H54 (cell line): ENCODE data around the gene PPIL6.

ENCODE experiments used
- DNase-seq: peaks from one replicate; pipeline ENCODE4 v3.0.0; 2011; ENCODE audit warnings: low spot score, mixed read lengths; ENCODE audit not compliant: insufficient read length
- FAIRE-seq: peaks from 3 replicates; lab custom pipeline; 2011; peaks lifted over from hg19 to GRCh38; lab: Jason Lieb, UNC
- POLR2A ChIP-seq: IDR thresholded peaks from 2 replicates; pipeline ENCODE4 v1.6.1; 2011; ENCODE audit warnings: low read depth, mild to moderate bottlenecking, low read length

The PPIL6 gene

DNA sequence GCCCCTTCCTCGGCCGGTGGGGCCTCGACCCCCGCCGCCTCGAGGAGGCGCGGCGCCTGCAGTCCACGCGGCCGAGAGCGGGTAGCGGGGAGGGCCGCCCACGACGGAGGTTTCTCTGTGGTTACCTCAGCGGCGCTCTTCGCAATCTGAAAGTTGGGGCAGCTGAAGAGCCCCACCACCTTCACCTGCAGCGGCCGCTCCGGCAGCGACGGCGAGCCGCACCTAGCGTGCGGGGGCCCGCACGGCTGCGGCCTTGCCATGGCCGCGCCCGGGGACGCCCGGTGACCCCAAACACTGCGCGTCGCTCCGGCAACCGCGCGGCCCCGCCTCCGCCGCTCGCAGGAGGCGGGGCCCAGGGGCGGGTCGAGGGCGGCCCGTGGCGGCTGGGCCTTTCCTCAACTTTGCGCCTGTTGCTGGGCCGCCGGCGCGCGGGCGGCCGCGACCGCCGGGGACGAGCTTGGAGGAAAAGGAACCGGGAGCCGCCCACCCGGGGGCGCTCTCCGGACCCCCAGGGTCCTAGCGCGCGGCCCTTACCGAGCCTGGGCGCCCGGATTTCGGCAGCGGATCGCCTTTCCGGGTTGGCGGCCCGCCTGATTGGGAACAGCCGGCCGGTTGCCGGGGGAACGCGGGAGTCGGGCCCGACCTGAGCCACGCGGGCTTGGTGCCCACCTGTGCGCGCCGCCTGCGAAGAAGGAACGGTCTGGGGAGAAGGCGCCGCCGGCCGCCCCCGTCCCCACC is at the start of gene PPIL6, which contains the start of gene SMPD2:
Gene PPIL6, minus strand, starts transcription at position 298 of the 738 bp plus-strand sequence. Its CDS starts 38 bp downstream, at position 260.
Gene SMPD2, plus strand, starts transcription at position 394 of the 738 bp plus-strand sequence. CDS start 398 bp downstream, outside the sequence.
- FAIRE-seq: no peak
- peak; percentile 72 for DNase-seq
- peak; percentile 43; the same call in 1 of the 2 replicates for TF ChIP-seq POLR2A

- no peak for TF ChIP-seq POLR2A
- DNase-seq (no peak), FAIRE-seq (no peak)
Measured at GRCh38 chr6:109488001-109488400, 47.6 kb upstream of the PPIL6 start.

DNA sequence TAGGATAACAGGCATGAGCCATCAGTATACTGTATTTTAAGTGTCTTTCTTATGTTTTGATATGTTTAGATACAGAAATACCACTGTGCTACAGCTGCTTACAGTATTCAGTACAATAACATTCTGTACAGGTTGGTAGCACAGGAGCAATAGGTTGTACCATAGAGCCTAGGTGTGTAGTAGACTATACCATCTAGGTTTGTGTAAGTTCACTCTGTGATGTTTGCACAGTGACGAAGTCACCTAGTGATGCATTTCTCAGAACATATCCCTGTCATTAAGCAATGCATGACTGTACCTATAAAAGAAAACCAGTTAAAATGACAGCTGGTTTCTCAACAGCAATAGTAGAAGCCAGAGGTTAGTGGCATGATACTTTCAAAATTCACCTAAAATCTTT is 45.6 kb upstream of the PPIL6 start:
- no peak for DNase-seq
- no peak for FAIRE-seq
- no peak for TF ChIP-seq POLR2A

GRCh38 chr6:109485266-109485935 is 45.0 kb upstream of the PPIL6 start:
- DNase-seq: no peak
- TF ChIP-seq POLR2A: no peak
- FAIRE-seq: no peak

DNA sequence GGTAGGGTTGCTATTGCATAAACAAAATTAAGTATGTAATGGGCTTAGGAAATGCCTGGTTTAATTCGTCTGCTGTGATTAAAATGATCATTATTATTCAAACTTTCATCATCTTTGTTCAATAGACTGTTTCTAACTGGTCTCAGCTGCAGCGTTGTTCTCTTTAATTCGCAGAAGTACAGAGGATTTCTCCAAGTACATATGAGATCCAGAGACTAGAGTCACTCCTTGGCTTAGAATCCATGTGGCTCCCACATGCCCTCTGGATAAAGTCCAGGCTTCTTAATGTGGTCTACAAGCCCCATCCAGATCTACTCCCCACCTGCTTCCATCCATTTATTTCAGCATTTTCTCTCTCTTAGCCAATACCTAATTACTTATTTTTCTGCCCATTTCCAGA is 43.7 kb upstream of the PPIL6 start:
- FAIRE-seq (no peak), DNase-seq (no peak)
- TF ChIP-seq POLR2A: no peak

GRCh38 chr6:109483735-109484057 is 43.3 kb upstream of the PPIL6 start:
- DNase-seq (no peak), FAIRE-seq (no peak)
- TF ChIP-seq POLR2A: no peak

GRCh38 chr6:109482905-109483734 is 42.7 kb upstream of the PPIL6 start, which contains the start of gene ZBTB24:
ZBTB24 (minus strand) TSS chr6:109483219; CDS start chr6:109482026, 1,193 bp downstream.
- peak; percentile 68 for TF ChIP-seq POLR2A
- DNase-seq (peak; percentile 70), FAIRE-seq (no peak)

DNA sequence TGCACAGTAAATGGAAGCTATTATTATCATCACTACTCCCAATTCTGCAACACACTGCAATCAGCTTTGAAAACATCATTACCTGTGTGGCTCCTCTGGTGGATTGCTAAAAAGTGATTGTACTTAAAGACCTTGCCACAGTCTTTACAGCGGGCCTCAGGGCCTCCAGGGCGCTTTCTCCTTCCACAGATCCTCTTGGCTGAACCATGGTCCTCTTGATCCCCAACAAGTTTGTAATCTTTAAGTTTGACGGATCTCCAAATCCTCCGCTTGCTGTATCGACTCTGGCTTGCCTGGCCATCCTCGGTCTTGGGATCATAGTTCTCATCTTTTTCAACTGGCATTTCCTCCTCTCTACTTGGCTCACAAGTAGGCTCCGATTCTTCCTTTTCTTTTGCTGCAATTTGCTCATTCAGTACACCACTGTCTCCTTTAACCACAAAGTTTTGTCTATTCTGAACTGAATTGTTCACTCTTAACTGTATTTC is 40.6 kb upstream of the PPIL6 start:
- TF ChIP-seq POLR2A: no peak
- FAIRE-seq: no peak
- no peak for DNase-seq

GRCh38 chr6:109478841-109479624 is 38.6 kb upstream of the PPIL6 start:
- no peak for TF ChIP-seq POLR2A
- FAIRE-seq: no peak
- DNase-seq: no peak

DNA sequence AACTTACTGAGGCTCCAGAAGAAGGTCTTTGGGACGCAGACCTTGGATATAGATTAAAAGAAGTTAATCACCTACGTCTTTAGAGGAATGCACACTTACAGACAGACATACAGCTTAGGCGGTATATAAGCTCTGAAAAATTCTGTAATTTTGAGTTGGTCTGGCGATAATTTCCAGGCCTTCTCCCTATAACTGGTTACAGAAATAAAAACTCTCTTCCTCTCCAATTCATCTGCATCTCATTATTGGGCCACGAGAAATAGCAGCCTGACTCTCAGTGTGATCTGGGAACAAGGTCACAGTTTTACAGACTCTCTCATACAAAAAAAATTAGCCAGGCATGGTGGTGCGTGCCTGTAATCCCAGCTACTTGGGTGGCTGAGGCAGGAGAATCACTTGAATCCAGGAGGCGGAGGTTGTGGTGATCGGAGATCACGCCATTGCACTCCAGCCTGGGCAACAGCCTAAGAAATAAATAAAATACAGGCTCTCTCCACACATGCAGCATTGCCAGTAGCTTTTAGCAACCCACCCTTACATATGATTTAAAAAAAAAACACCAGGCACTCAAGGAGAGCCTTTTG is 37.9 kb upstream of the PPIL6 start:
- no peak for TF ChIP-seq POLR2A
- FAIRE-seq (no peak), DNase-seq (no peak)

DNA sequence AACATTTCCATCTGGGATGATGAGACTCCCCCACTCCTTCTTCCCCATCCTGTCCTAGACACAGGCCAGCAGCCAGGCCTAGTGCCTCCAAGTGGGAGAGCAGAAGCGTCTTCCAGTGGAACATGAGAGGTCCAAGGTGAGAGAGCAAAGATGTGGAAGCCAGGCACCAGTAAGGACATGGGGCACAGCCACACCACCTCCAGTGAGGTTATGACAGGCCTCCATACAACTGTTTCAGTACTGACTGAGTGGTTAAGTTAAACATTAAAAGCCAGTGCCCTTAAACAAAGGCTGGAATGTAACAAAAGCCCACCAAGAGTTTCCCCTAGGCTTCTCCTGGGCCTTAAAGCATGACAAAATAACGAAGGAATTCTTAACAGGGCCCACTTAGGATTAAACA is 37.3 kb upstream of the PPIL6 start:
- no peak for TF ChIP-seq POLR2A
- no peak for FAIRE-seq
- no peak for DNase-seq

- FAIRE-seq: no peak
- no peak for TF ChIP-seq POLR2A
- no peak for DNase-seq
Measured at GRCh38 chr6:109477184-109477583, 36.8 kb upstream of the PPIL6 start.

DNA sequence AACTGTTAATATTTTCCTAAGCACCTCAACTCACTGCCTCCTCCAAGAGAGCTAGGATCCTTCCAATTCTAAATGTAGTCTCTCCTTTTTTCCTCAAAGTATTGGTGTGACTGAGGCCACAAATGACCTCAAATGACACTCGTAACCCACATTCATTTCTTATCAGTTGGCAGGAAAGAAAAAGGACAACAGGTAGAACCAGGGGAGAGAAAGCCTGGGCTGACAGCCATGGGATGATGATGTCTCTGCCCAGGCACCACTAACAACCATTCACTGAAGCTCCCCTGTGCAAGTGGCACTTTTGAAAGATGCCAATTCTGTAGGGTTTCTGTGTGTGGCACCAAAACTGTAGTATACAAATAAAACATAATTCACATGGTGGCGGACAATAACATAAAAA is 35.2 kb upstream of the PPIL6 start:
- FAIRE-seq (no peak), DNase-seq (no peak)
- no peak for TF ChIP-seq POLR2A

DNA sequence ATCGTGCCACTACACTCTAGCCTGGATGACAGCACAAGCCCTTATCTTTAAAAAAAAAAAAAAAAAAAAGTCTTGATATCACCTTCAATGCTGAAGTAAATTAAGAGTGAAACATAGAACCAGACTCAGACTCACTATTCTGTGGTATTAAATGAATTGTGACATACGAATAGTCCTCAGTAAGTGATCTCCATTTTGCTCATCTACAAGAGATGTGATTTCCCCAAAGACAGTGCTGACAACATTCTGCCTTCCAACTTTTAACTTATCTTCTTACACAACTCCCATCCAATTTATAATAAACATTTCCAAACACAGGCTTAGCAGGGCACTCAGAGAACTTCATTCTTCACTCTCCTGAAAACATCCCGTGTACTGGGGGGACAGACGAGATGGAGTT is 34.6 kb upstream of the PPIL6 start:
- no peak for FAIRE-seq
- TF ChIP-seq POLR2A: no peak
- DNase-seq: no peak
